Trophoblast cell (in vitro differentiated cells and primary cell): Measurements from ENCODE around the gene P2RY12.

Source experiments
- DNase-seq, 2 donors: peaks; one replicate each; pipeline ENCODE4 v3.0.0-alpha.2; 2016
- H2AFZ ChIP-seq: 2 replicates; pipeline ENCODE4 v1.6.1; 2013; ENCODE audit warnings: low read length, moderate library complexity, mild to moderate bottlenecking; ENCODE audit not compliant: insufficient read depth, poor library complexity
- H2AK5ac ChIP-seq: 2 replicates; pipeline ENCODE4 v1.6.1; 2013; ENCODE audit warnings: mild to moderate bottlenecking, low read length
- H2BK120ac ChIP-seq: 2 replicates; pipeline ENCODE4 v1.6.1; 2013; ENCODE audit warnings: low read length, mild to moderate bottlenecking, moderate library complexity; ENCODE audit not compliant: insufficient read depth, poor library complexity
- H2BK12ac ChIP-seq: 2 replicates; pipeline ENCODE4 v1.6.1; 2013; ENCODE audit warnings: mild to moderate bottlenecking, low read length, moderate library complexity
- H2BK5ac ChIP-seq: 2 replicates; pipeline ENCODE4 v1.6.1; 2013; ENCODE audit warnings: low read length, low read depth, moderate library complexity, mild to moderate bottlenecking; ENCODE audit not compliant: poor library complexity
- H3K14ac ChIP-seq: 2 replicates; pipeline ENCODE4 v1.6.1; 2013; ENCODE audit warnings: mild to moderate bottlenecking, low read length
- H3K18ac ChIP-seq: 2 replicates; pipeline ENCODE4 v1.6.1; 2013; ENCODE audit warnings: mild to moderate bottlenecking, low read length
- H3K23ac ChIP-seq: 2 replicates; pipeline ENCODE4 v1.6.1; 2013; ENCODE audit warnings: low read length
- H3K27ac ChIP-seq: 2 replicates; pipeline ENCODE4 v1.5.1; 2013; ENCODE audit warnings: low read depth, mild to moderate bottlenecking, inconsistent platforms, low read length, moderate library complexity
- H3K27me3 ChIP-seq: 2 replicates; pipeline ENCODE4 v1.6.1; 2013; ENCODE audit warnings: inconsistent platforms, mild to moderate bottlenecking, low read length, moderate library complexity; ENCODE audit not compliant: insufficient read depth
- H3K36me3 ChIP-seq, 2 experiments: 1 replicate in 1 of 2; 2 replicates in 1 of 2; pipeline ENCODE4 v1.6.1; 2013; ENCODE audit warnings: low read length in 2 of 2, mild to moderate bottlenecking in 2 of 2, moderate library complexity in 1 of 2; ENCODE audit not compliant: insufficient read depth in 2 of 2, control insufficient read depth in 1 of 2
- H3K4ac ChIP-seq: 2 replicates; pipeline ENCODE4 v1.6.1; 2013; ENCODE audit warnings: low read depth, mild to moderate bottlenecking, low read length, moderate library complexity
- H3K4me1 ChIP-seq, 2 experiments: 1 replicate in 1 of 2; 2 replicates in 1 of 2; pipeline ENCODE4 v1.6.1; 2013; ENCODE audit warnings: low read length in 2 of 2, mild to moderate bottlenecking in 2 of 2, moderate library complexity in 1 of 2; ENCODE audit not compliant: insufficient read depth in 2 of 2, control insufficient read depth in 1 of 2
- H3K4me2 ChIP-seq: 2 replicates; pipeline ENCODE4 v1.6.1; 2013; ENCODE audit warnings: inconsistent platforms, mild to moderate bottlenecking, low read length, moderate library complexity
- H3K4me3 ChIP-seq: 2 replicates; pipeline ENCODE4 v1.5.1; 2013; ENCODE audit warnings: mild to moderate bottlenecking, low read depth, low read length, inconsistent platforms
- H3K79me1 ChIP-seq: one replicate; pipeline ENCODE4 v1.6.1; 2013; ENCODE audit warnings: low read length
- H3K79me2 ChIP-seq: 2 replicates; pipeline ENCODE4 v1.6.1; 2013; ENCODE audit warnings: low read length, mild to moderate bottlenecking; ENCODE audit not compliant: control insufficient read depth, insufficient read depth, poor library complexity
- H3K9ac ChIP-seq: 2 replicates; pipeline ENCODE4 v1.6.1; 2013; ENCODE audit warnings: mild to moderate bottlenecking, low read length
- H3K9me3 ChIP-seq: 2 replicates; pipeline ENCODE4 v1.6.1; 2013; ENCODE audit warnings: low read depth, mild to moderate bottlenecking, control low read depth, inconsistent platforms, low read length; ENCODE audit not compliant: insufficient read depth
- H4K12ac ChIP-seq: 2 replicates; pipeline ENCODE4 v1.6.1; 2013; ENCODE audit warnings: low read depth, mild to moderate bottlenecking, low read length, moderate library complexity
- H4K8ac ChIP-seq: 2 replicates; pipeline ENCODE4 v1.6.1; 2013; ENCODE audit warnings: low read depth, mild to moderate bottlenecking, low read length, moderate library complexity
- H4K91ac ChIP-seq: one replicate; pipeline ENCODE4 v1.6.1; 2013; ENCODE audit warnings: low read depth, mild to moderate bottlenecking, low read length, moderate library complexity
- WGBS: extraction: QIAGEN DNeasy Blood & Tissue Kit; methylation state at CpG from one replicate; pipeline ENCODE4 v1.1.7; 2013; ENCODE audit warnings: missing lambda C conversion rate; ENCODE audit not compliant: insufficient read length, insufficient coverage; ENCODE audit errors: extremely low coverage; 5-methylcytosine and 5-hydroxymethylcytosine counted together

P2RY12 gene

GRCh38 chr3:151309566-151309965 is 75.0 kb downstream of the P2RY12 start:
- Histone ChIP-seq H3K4me1 (peaks cover 17 to 24% of the 10 kb centered on the region in 2 experiments), H3K9ac (no peak overlapping the region), H3K9me3 (no peaks in the 10 kb centered on the region), H4K8ac (no peak overlapping the region), H2AFZ (no peak overlapping the region), H3K79me1 (peaks cover 17% of the 10 kb centered on the region), H3K36me3 (peaks cover 3 to 4% of the 10 kb centered on the region in 2 experiments), H3K27me3 (no peaks in the 10 kb centered on the region), H3K14ac (no peak overlapping the region), H2AK5ac (no peak overlapping the region), H3K4ac (no peak overlapping the region), H4K91ac (no peak overlapping the region), H3K4me2 (no peak overlapping the region), H3K27ac (no peak overlapping the region), H3K4me3 (no peak overlapping the region), H3K79me2 (peaks cover 7% of the 10 kb centered on the region), H3K18ac (peak overlapping the region; percentile 61), H3K23ac (no peak overlapping the region), H2BK12ac (no peak overlapping the region), H2BK5ac (no peak overlapping the region), H2BK120ac (no peak overlapping the region), H4K12ac (no peak overlapping the region)
- WGBS = no CpG with 5 or more reads among the region's 2 CpGs
- DNase-seq = peak; percentile 57 to 81

GRCh38 chr3:151307583-151308488 is 76.7 kb downstream of the P2RY12 start:
- H2BK5ac ChIP-seq = no peak overlapping the region
- no peaks in the 10 kb centered on the region for H3K27me3 ChIP-seq
- H4K8ac ChIP-seq = no peak overlapping the region
- H3K79me2 ChIP-seq = peaks cover 7% of the 10 kb centered on the region
- peaks cover 21 to 25% of the 10 kb centered on the region in 2 experiments for H3K4me1 ChIP-seq
- H3K4me2 ChIP-seq = no peak overlapping the region
- H3K4me3 ChIP-seq = no peak overlapping the region
- peak in 1 of 2 donors; percentile 66 for DNase-seq
- no peak overlapping the region for H4K12ac ChIP-seq
- no peak overlapping the region for H3K27ac ChIP-seq
- H3K14ac ChIP-seq = no peak overlapping the region
- WGBS = no CpG with 5 or more reads among the region's 1 CpG
- no peak overlapping the region for H2BK120ac ChIP-seq
- H3K18ac ChIP-seq = no peak overlapping the region
- no peak overlapping the region for H3K9ac ChIP-seq
- H3K9me3 ChIP-seq = no peaks in the 10 kb centered on the region
- no peak overlapping the region for H2AK5ac ChIP-seq
- H3K4ac ChIP-seq = no peak overlapping the region
- peaks cover 16% of the 10 kb centered on the region for H3K79me1 ChIP-seq
- H3K36me3 ChIP-seq = peaks cover 3 to 4% of the 10 kb centered on the region in 2 experiments
- no peak overlapping the region for H2AFZ ChIP-seq
- H2BK12ac ChIP-seq = no peak overlapping the region
- H3K23ac ChIP-seq = no peak overlapping the region
- H4K91ac ChIP-seq = no peak overlapping the region

GRCh38 chr3:151307131-151307530 is 77.4 kb downstream of the P2RY12 start:
- Histone ChIP-seq H3K9ac (no peak overlapping the region), H3K36me3 (peaks cover 3 to 4% of the 10 kb centered on the region in 2 experiments), H3K4me2 (no peak overlapping the region), H3K27ac (no peak overlapping the region), H3K79me2 (peaks cover 7% of the 10 kb centered on the region), H3K4me1 (peaks cover 21 to 25% of the 10 kb centered on the region in 2 experiments), H3K79me1 (peaks cover 16% of the 10 kb centered on the region), H2AK5ac (no peak overlapping the region), H4K91ac (no peak overlapping the region), H2BK5ac (no peak overlapping the region), H4K8ac (no peak overlapping the region), H4K12ac (no peak overlapping the region), H2BK12ac (no peak overlapping the region), H3K18ac (no peak overlapping the region), H3K14ac (no peak overlapping the region), H3K4ac (no peak overlapping the region), H2AFZ (no peak overlapping the region), H3K27me3 (no peaks in the 10 kb centered on the region), H2BK120ac (no peak overlapping the region), H3K9me3 (no peaks in the 10 kb centered on the region), H3K23ac (no peak overlapping the region), H3K4me3 (no peak overlapping the region)
- DNase-seq = peak; percentile 11 to 53

DNA sequence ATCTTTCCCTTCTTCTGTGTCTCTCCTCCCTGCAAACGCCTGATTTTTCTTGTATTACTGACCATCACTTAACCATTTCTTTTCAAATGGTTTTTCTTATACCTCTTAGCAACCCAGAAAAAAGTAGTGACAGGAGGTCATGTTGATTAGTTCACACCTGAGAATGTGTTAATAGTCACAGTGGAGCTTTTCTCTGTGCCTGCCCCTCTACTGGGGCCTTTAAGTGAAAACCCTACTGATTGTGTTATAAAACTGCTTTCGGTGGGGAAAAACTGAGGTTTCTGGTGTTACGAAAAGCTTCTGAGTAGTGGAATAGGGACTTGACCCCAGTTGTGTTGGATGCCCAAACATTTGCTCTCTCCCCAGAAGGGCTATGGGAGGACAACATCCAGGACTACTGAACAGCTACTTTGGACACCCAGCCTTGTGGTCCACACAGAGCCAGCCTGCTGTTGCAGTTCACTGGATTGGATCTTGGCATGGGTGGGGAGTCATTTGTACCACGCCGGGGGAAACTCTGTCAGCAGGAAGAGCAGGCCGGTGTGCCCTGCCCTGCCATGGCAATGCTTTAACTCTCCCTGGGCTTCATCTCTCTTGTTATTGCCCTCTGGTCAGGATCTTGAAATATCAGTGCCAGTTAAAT is 78.3 kb downstream of the P2RY12 start:
- Histone ChIP-seq H3K27ac (peak overlapping the region; percentile 94), H3K9ac (no peak overlapping the region), H4K12ac (no peak overlapping the region), H3K4ac (peak overlapping the region; percentile 97), H3K36me3 (peaks cover 3 to 4% of the 10 kb centered on the region in 2 experiments), H3K14ac (peak overlapping the region; percentile 94), H3K4me2 (no peak overlapping the region), H2BK5ac (peak overlapping the region; percentile 50), H3K79me2 (peaks cover 7% of the 10 kb centered on the region), H3K79me1 (peaks cover 16% of the 10 kb centered on the region), H3K23ac (peak overlapping the region; percentile 88), H3K18ac (peak overlapping the region; percentile 95), H3K9me3 (no peaks in the 10 kb centered on the region), H3K4me1 (peaks cover 21 to 25% of the 10 kb centered on the region in 2 experiments), H2AFZ (no peak overlapping the region), H3K4me3 (no peak overlapping the region), H2BK12ac (peak overlapping the region; percentile 99), H4K8ac (peak overlapping the region; percentile 83), H2AK5ac (peak overlapping the region; percentile 97), H4K91ac (peak overlapping the region; percentile 83), H3K27me3 (no peaks in the 10 kb centered on the region), H2BK120ac (peak overlapping the region; percentile 96)
- no CpG with 5 or more reads among the region's 6 CpGs for WGBS
- DNase-seq = no peak
